ENCODE data around the gene RAD21L1. TPM values are rescaled to one million over a fixed set of nuclear protein-coding genes. Genes with fewer than 3 reads are reported as not detected.
"Not testable (repeated sequence)": the region's sequence is repeated elsewhere in the genome, so short reads cannot be mapped to it uniquely, and the experiment has no call there.

The RAD21L1 gene
- total RNA-seq, 1 donor from 2014 or later: not detected

GRCh38 chr20:1215386-1216170, 10.3 kb upstream of the RAD21L1 start:
- intact Hi-C loops (cut with DNase I): no loop called here
- no peak for ATAC-seq
- no peak for DNase-seq (ENCODE audit: low spot score)

GRCh38 chr20:1216527-1217427, 9.1 kb upstream of the RAD21L1 start:
- intact Hi-C loops (cut with DNase I); ATAC-seq; DNase-seq (ENCODE audit: low spot score): not testable (repeated sequence)

DNA sequence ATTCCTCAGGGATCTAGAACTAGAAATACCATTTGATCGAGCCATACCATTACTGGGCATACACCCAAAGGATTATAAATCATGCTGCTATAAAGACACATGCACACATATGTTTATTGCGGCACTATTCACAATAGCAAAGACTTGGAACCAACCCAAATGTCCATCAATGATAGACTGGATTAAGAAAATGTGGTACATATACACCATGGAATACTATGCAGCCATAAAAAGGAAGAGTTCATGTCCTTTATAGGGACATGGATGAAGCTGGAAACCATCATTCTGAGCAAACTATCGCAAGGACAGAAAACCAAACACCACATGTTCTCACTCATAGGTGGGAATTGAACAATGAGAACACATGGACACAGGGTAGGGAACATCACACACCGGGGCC, 3.1 kb upstream of the RAD21L1 start:
- intact Hi-C loops (cut with DNase I); ATAC-seq; DNase-seq (ENCODE audit: low spot score): not testable (repeated sequence)

GRCh38 chr20:1224205-1224890, 1.5 kb upstream of the RAD21L1 start:
- ATAC-seq: no peak
- no peak for DNase-seq (ENCODE audit: low spot score)
- intact Hi-C loops (cut with DNase I): no loop called here

GRCh38 chr20:1225263-1225782, 521 bp upstream of the RAD21L1 start:
- intact Hi-C loops (cut with DNase I): no loop called here
- ATAC-seq: peak; percentile 70
- no peak for DNase-seq (ENCODE audit: low spot score)

DNA sequence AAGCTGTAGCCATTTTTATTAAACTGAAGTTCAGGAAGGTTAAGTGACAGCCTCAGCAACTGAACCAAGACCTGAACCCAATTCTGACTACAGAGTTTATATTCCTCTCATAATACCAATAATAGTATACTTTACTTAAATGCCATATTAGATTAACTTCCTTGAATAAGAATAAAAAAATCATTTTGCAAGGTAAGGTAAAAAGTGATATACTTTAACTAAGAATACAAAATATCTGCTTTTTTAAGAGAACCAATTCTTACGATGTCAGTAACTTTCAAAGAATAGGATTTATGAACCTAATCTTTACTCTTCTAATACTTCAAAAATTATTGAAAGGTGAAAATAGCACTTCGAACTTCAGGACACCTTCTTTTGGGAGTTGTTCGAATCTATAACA, 3.7 kb downstream of the RAD21L1 start:
- intact Hi-C loops (cut with DNase I): no loop called here
- no peak for DNase-seq (ENCODE audit: low spot score)
- no peak for ATAC-seq

DNA sequence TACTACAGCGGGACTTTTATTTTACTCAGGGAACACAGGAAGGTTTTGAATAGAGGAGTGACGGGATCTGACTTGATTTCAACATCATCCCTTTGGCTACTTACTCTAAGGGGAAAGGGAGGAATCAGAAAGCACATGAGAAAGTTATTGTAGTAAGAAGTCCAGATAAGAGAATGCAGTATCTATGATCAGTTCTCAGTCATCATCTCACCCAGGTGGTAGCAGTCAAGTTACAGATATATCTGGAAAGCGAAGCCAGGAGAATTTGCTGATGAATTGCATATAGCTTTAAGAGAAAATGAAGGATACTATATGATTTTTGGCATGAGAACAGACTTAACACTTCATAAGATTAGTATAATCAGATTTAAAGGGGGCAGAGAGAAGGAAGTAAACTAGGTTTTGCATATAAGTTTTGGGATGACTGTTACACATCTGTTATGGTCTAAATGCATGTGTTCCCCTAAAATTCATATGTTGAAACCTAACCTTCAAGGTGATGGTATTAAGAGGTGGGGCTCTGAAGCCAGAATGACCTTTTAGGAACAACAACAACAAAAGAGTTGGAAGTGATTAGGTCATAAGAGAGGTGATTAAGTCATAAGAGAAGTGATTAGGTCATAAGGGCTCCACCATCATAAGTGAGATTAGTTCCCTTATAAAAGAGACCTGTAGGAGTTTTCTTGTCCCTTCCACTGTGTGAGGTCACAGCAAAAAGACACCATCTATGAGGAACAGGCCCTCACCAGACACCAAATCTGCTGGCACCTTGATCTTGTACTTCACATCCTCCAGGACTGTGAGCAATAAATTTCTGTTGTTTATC, 6.7 kb downstream of the RAD21L1 start:
- ATAC-seq (no peak), DNase-seq (ENCODE audit: low spot score) (no peak)
- intact Hi-C loops (cut with DNase I): no loop called here

GRCh38 chr20:1240549-1240948, 14.7 kb downstream of the RAD21L1 start:
- no peak for ATAC-seq
- no peak for DNase-seq (ENCODE audit: low spot score)
- intact Hi-C loops (cut with DNase I): no loop called here

DNA sequence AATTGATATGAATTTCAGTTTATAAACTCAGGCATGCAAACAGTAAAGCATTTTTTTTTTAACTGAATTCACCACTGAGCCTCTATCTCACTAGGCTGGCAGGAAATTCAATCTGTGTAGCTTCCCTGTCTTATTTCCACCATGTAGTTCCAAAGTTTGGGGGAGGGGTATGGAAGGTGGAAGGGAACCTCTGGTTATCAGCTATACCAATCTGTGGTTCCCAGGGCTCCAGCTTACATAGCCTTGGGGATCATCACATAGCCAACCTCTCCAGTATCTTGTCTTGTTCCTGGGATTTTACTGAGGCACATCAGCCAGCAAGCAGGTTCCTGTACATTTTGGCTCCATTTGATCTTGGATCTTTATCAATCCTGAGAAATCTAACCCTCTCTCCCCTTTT, 15.6 kb downstream of the RAD21L1 start:
- DNase-seq (ENCODE audit: low spot score) (no peak), ATAC-seq (no peak)
- intact Hi-C loops (cut with DNase I): no loop called here

DNA sequence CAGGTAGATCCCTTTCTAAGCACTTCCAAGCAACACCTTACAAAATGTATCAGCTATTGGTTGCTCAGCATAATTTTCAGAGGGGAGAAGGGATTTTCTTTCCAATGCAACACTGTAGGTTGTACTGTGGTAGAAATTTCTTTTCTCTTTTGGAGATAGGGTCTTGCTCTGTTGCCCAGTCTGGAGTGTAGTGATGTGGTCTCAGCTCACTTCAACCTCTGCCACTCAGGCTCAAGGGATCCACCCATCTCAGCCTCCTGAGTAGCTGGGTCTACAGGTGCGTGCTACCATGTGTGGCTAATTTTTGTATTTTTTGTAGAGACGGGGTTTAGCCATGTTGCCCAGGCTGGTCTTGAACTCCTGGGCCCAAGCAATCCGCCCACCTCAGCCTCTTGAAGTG, 16.3 kb downstream of the RAD21L1 start:
- DNase-seq (ENCODE audit: low spot score): no peak
- ATAC-seq: no peak
- intact Hi-C loops (cut with DNase I): no loop called here

DNA sequence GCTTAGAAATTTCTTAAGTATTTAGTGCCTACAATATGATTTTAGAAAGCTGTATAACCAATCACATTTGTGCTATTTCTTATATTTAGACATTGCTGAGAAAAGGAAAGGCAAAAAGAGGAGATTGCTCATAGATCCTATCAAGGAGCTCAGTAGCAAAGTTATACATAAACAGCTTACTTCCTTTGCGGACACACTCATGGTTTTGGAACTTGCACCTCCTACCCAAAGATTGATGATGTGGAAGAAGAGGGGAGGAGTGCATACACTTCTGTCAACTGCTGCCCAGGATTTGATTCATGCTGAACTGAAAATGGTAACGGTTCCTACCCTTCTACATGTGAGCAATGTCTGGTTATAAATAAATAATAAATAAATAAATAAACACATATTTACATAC, 16.7 kb downstream of the RAD21L1 start:
- intact Hi-C loops (cut with DNase I): no loop called here
- ATAC-seq: no peak

GRCh38 chr20:1245578-1245977, 19.7 kb downstream of the RAD21L1 start:
- DNase-seq (ENCODE audit: low spot score) (no peak), ATAC-seq (no peak)
- intact Hi-C loops (cut with DNase I): no loop called here

More for the DNA sequence above, 16.7 kb downstream of the RAD21L1 start:
- DNase-seq (ENCODE audit: low spot score): no peak

DNA sequence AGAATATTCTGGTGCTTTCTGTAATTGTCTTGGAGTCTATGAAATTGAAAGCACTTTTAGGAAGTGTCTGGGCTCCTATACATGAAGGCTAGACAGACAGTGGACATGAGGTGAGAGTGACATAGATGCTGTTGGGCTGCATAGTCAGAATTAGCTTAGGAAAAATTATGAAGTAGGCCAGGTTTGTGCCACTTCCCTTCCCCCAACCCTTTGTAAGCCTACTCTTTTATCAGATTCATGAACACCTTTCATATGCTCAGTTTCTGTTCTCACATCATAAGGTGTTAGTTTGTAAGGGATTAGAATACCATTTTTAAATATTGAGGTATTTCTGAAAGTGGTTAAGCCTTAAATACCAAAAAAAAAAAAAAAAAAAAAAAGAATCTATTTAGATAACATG, 21.8 kb downstream of the RAD21L1 start:
- no peak for DNase-seq (ENCODE audit: low spot score)
- ATAC-seq: no peak
- intact Hi-C loops (cut with DNase I): no loop called here

DNA sequence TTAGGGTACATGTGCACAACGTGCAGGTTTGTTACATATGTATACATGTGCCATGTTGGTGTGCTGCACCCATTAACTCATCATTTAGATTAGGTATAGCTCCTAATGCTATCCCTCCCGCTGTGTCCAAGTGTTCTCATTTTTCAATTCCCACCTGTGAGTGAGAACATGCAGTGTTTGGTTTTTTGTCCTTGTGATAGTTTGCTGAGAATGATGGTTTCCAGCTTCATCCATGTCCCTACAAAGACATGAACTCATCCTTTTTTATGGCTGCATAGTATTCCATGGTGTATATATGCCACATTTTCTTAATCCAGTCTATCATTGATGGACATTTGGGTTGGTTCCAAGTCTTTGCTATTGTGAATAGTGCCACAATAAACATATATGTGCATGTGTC, 24.4 kb downstream of the RAD21L1 start:
- ATAC-seq; DNase-seq (ENCODE audit: low spot score); intact Hi-C loops (cut with DNase I): not testable (repeated sequence)

DNA sequence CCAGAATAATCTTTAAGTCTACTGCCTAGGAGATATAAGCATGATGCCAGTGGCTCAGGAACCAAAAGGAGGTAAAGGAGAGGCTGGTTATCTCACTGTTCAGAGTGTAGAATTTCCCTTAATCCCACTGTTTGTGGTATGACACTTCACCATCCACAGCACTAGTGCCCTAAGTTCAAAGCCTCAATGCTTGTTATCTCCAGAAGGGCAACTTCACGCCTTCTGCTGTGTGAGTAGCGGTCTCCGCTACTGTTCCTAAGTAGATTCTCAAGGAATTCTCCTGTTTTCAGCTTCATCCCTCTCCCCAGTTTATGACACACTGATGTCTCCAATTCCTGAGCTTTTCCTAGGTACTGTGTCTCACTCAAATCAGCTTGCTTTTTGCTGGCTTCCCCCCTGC, 26.6 kb downstream of the RAD21L1 start:
- DNase-seq (ENCODE audit: low spot score) (no peak), ATAC-seq (no peak)
- intact Hi-C loops (cut with DNase I): no loop called here

DNA sequence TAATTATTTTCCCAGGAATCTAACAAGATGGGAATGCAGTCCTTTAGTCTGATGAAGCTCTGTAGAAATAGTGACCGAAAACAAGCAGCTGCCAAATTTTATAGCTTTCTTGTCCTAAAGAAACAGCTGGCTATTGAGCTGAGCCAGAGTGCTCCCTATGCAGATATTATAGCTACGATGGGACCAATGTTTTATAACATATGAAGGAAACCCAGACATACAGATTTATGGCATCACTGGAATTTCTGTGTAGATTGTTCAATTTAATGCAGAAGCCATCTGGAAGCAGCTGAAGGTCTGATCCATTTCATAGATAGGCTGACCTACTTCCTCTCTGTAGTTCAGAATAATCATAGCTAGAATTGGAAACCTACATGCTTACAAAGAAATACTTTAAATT, 28.4 kb downstream of the RAD21L1 start:
- ATAC-seq: no peak
- intact Hi-C loops (cut with DNase I): no loop called here
- DNase-seq (ENCODE audit: low spot score): no peak

- DNase-seq (ENCODE audit: low spot score) (no peak), ATAC-seq (no peak)
- intact Hi-C loops (cut with DNase I): no loop called here
Measured at GRCh38 chr20:1255675-1256074, 29.8 kb downstream of the RAD21L1 start.

- intact Hi-C loops (cut with DNase I): loop anchor here (5.0 kb wide), 1 partner anchor 1358 kb away; no protein-coding TSS in a partner anchor
- DNase-seq (ENCODE audit: low spot score) (no peak), ATAC-seq (no peak)
Measured at GRCh38 chr20:1263853-1264252, 38.0 kb downstream of the RAD21L1 start.

Data from sciatic nerve (tissue), 2 donors.